H9 (cell line): ENCODE results near the gene FAM24B. TPM values are rescaled to one million over a fixed set of nuclear protein-coding genes. Genes with fewer than 3 reads are reported as not detected.

Experiments used
- DNase-seq: peaks from one replicate; pipeline ENCODE4 v3.0.0-alpha.2; 2017
- H2AFZ ChIP-seq: one replicate; pipeline ENCODE4 v1.6.1; 2013; ENCODE audit warnings: mild to moderate bottlenecking, low read length, control low read depth, moderate library complexity
- H2AK5ac ChIP-seq: 2 replicates; pipeline ENCODE4 v1.6.1; 2013; ENCODE audit warnings: low read length, control low read depth, mixed read lengths; ENCODE audit not compliant: insufficient read length
- H2BK120ac ChIP-seq: one replicate; pipeline ENCODE4 v1.6.1; 2013; ENCODE audit warnings: low read depth, mild to moderate bottlenecking, low read length, control low read depth, inconsistent platforms; ENCODE audit not compliant: poor library complexity, severe bottlenecking
- H2BK12ac ChIP-seq: 2 replicates; pipeline ENCODE4 v1.6.1; 2013; ENCODE audit warnings: low read length, control low read depth, mixed read lengths, low read depth; ENCODE audit not compliant: insufficient read length
- H2BK15ac ChIP-seq: 2 replicates; pipeline ENCODE4 v1.6.1; 2013; ENCODE audit warnings: low read depth, low read length, control low read depth
- H2BK20ac ChIP-seq: one replicate; pipeline ENCODE4 v1.6.1; 2013; ENCODE audit warnings: low read depth, mild to moderate bottlenecking, low read length, control low read depth, inconsistent platforms; ENCODE audit not compliant: poor library complexity, severe bottlenecking
- H2BK5ac ChIP-seq: 2 replicates; pipeline ENCODE4 v1.6.1; 2013; ENCODE audit warnings: low read length, control low read depth, mixed read lengths; ENCODE audit not compliant: insufficient read length
- H3K14ac ChIP-seq: 2 replicates; pipeline ENCODE4 v1.6.1; 2013; ENCODE audit warnings: low read length, control low read depth; ENCODE audit not compliant: insufficient read depth
- H3K18ac ChIP-seq: 2 replicates; pipeline ENCODE4 v1.6.1; 2013; ENCODE audit warnings: low read depth, mild to moderate bottlenecking, mixed read lengths, low read length, control low read depth; ENCODE audit not compliant: insufficient read length
- H3K23ac ChIP-seq: 2 replicates; pipeline ENCODE4 v1.6.1; 2013; ENCODE audit warnings: low read length, control low read depth, mixed read lengths, low read depth; ENCODE audit not compliant: insufficient read length
- H3K23me2 ChIP-seq: 2 replicates; pipeline ENCODE4 v1.6.1; 2013; ENCODE audit warnings: low read depth, mild to moderate bottlenecking, mixed read lengths, low read length, control low read depth; ENCODE audit not compliant: insufficient read length, poor library complexity, severe bottlenecking
- H3K27ac ChIP-seq: 2 replicates; pipeline ENCODE4 v1.5.1; 2013; ENCODE audit warnings: low read length, control low read depth, mixed read lengths, low read depth; ENCODE audit not compliant: insufficient read length
- H3K27me3 ChIP-seq: 2 replicates; pipeline ENCODE4 v1.6.1; 2013; ENCODE audit warnings: low read length, control low read depth, inconsistent platforms; ENCODE audit not compliant: insufficient read depth
- H3K4ac ChIP-seq: 2 replicates; pipeline ENCODE4 v1.6.1; 2013; ENCODE audit warnings: low read depth, mild to moderate bottlenecking, control low read depth, inconsistent platforms, low read length, moderate library complexity
- H3K4me1 ChIP-seq: 2 replicates; pipeline ENCODE4 v1.6.1; 2013; ENCODE audit warnings: low read length, control low read depth, inconsistent platforms; ENCODE audit not compliant: insufficient read depth
- H3K4me2 ChIP-seq: 2 replicates; pipeline ENCODE4 v1.6.1; 2013; ENCODE audit warnings: low read length, control low read depth, mixed read lengths; ENCODE audit not compliant: insufficient read length, insufficient read depth
- H3K56ac ChIP-seq: 2 replicates; pipeline ENCODE4 v1.6.1; 2013; ENCODE audit warnings: low read depth, mild to moderate bottlenecking, mixed read lengths, low read length, control low read depth; ENCODE audit not compliant: insufficient read length
- H3K79me1 ChIP-seq: 2 replicates; pipeline ENCODE4 v1.6.1; 2013; ENCODE audit warnings: low read depth, mild to moderate bottlenecking, moderate library complexity, low read length, control low read depth, inconsistent platforms; ENCODE audit not compliant: insufficient read depth, poor library complexity, severe bottlenecking
- H3K79me2 ChIP-seq: 2 replicates; pipeline ENCODE4 v1.6.1; 2013; ENCODE audit warnings: low read length, control low read depth, inconsistent platforms; ENCODE audit not compliant: insufficient read depth
- H3K9ac ChIP-seq: 2 replicates; pipeline ENCODE4 v1.6.1; 2013; ENCODE audit warnings: low read length, control low read depth, mixed read lengths; ENCODE audit not compliant: insufficient read length; ENCODE audit errors: extremely low read depth
- H3K9me3 ChIP-seq: one replicate; pipeline ENCODE4 v1.6.1; 2013; ENCODE audit warnings: low read depth, low read length, inconsistent platforms; ENCODE audit not compliant: control insufficient read depth
- H3T11ph ChIP-seq: one replicate; pipeline ENCODE4 v1.6.1; 2013; ENCODE audit warnings: mild to moderate bottlenecking, low read length, control low read depth, inconsistent platforms
- H4K20me1 ChIP-seq: one replicate; pipeline ENCODE4 v1.6.1; 2013; ENCODE audit not compliant: control insufficient read depth, insufficient read length, insufficient read depth
- H4K5ac ChIP-seq: 2 replicates; pipeline ENCODE4 v1.6.1; 2013; ENCODE audit warnings: low read depth, mild to moderate bottlenecking, mixed read lengths, low read length, control low read depth; ENCODE audit not compliant: insufficient read length
- H4K8ac ChIP-seq: replicated peaks from 2 replicates; pipeline ENCODE4 v1.6.1; 2013; ENCODE audit warnings: low read length, control low read depth, mixed read lengths, low read depth; ENCODE audit not compliant: insufficient read length
- H4K91ac ChIP-seq: 2 replicates; pipeline ENCODE4 v1.6.1; 2013; ENCODE audit warnings: low read depth, mild to moderate bottlenecking, moderate library complexity, mixed read lengths, low read length, control low read depth; ENCODE audit not compliant: insufficient read length
- H3K27ac Mint-ChIP-seq, 3 experiments: 2 replicates in 2 of 3; 3 replicates in 1 of 3; pipeline ENCODE4 v1.8.0; 2020 to 2021; ENCODE audit warnings: mixed read lengths in 3 of 3, mild to moderate bottlenecking in 1 of 3, moderate library complexity in 1 of 3
- H3K27me3 Mint-ChIP-seq: 2 replicates; pipeline ENCODE4 v1.8.0; 2021; ENCODE audit warnings: low read depth, mild to moderate bottlenecking, moderate library complexity, mixed read lengths
- H3K36me3 Mint-ChIP-seq, 3 experiments: 2 replicates in 2 of 3; 3 replicates in 1 of 3; pipeline ENCODE4 v1.8.0; 2020 to 2021; ENCODE audit warnings: low read depth in 3 of 3, mixed read lengths in 3 of 3; ENCODE audit not compliant: insufficient read depth in 1 of 3
- H3K4me1 Mint-ChIP-seq, 2 experiments: 2 replicates each; pipeline ENCODE4 v1.8.0; 2020; ENCODE audit warnings: mixed read lengths in 2 of 2
- H3K4me3 Mint-ChIP-seq, 2 experiments: 2 replicates in 1 of 2; 3 replicates in 1 of 2; pipeline ENCODE4 v1.8.0; 2020 to 2021; ENCODE audit warnings: mild to moderate bottlenecking in 2 of 2, mixed read lengths in 2 of 2, moderate library complexity in 1 of 2
- H3K9me3 Mint-ChIP-seq, 2 experiments: 2 replicates in 1 of 2; 3 replicates in 1 of 2; pipeline ENCODE4 v1.8.0; 2020; ENCODE audit warnings: mild to moderate bottlenecking in 2 of 2, mixed read lengths in 2 of 2, moderate library complexity in 1 of 2
- CTCF ChIP-seq: fragments of 200-600 bp; sonication (generic); conservative IDR thresholded peaks from 3 replicates; pipeline ENCODE4 v1.8.0; 2021; ENCODE audit warnings: antibody characterized with exemption, mild to moderate bottlenecking
- WGBS: extraction: QIAGEN DNeasy Blood & Tissue Kit; methylation state at CpG from one replicate; pipeline ENCODE4 v1.1.7; 2013; ENCODE audit warnings: missing lambda C conversion rate, low lambda C conversion rate, mixed read lengths; ENCODE audit not compliant: insufficient read length; ENCODE audit errors: extremely low coverage; 5-methylcytosine and 5-hydroxymethylcytosine counted together
- total RNA-seq: library from RNA; stranded (reverse); gene quantifications from 2 replicates; pipeline ENCODE4 v1.2.1, GENCODE V29; 2021

The FAM24B gene
- total RNA-seq, 1 experiment from 2014 or later, result not detected

- no peak overlapping the region for H3K56ac ChIP-seq
- H3K36me3 Mint-ChIP-seq, result no peaks in the 10 kb centered on the region
- H3K4me2 ChIP-seq, result no peak overlapping the region
- H2AFZ ChIP-seq, result no peak overlapping the region
- H2BK20ac ChIP-seq, result no peak overlapping the region
- no peak for DNase-seq
- no peak overlapping the region for H3K9ac ChIP-seq
- H2BK5ac ChIP-seq, result no peak overlapping the region
- no peaks in the 10 kb centered on the region; the same call in 1 of the 2 replicates for H3K27me3 Mint-ChIP-seq
- H3K79me2 ChIP-seq, result no peaks in the 10 kb centered on the region
- H4K5ac ChIP-seq, result no peak overlapping the region
- H2BK120ac ChIP-seq, result no peak overlapping the region
- no peaks in the 10 kb centered on the region for H4K20me1 ChIP-seq
- no peak overlapping the region for H3K27ac ChIP-seq
- no peak overlapping the region for H3K4me3 Mint-ChIP-seq
- no peak overlapping the region for H3K27ac Mint-ChIP-seq
- no CpG with 5 or more reads among the region's 1 CpG for WGBS
- no peaks in the 10 kb centered on the region for H3K9me3 ChIP-seq
- no peak overlapping the region for H3K14ac ChIP-seq
- no peak overlapping the region for H4K91ac ChIP-seq
- H3T11ph ChIP-seq, result no peak overlapping the region
- H2BK12ac ChIP-seq, result no peak overlapping the region
- no peak overlapping the region for H4K8ac ChIP-seq
- H3K4me1 Mint-ChIP-seq, result peaks cover 0 to 4% of the 10 kb centered on the region in 2 experiments; a peak in 2 of 4 replicates
- no peak overlapping the region for H3K23ac ChIP-seq
- no peaks in the 10 kb centered on the region for H3K9me3 Mint-ChIP-seq
- H3K27me3 ChIP-seq, result no peaks in the 10 kb centered on the region
- H3K23me2 ChIP-seq, result no peaks in the 10 kb centered on the region
- no peak overlapping the region for H3K18ac ChIP-seq
- no peak for TF ChIP-seq CTCF
- no peaks in the 10 kb centered on the region for H3K79me1 ChIP-seq
- H2AK5ac ChIP-seq, result no peak overlapping the region
- H3K4ac ChIP-seq, result no peak overlapping the region
- H2BK15ac ChIP-seq, result no peak overlapping the region
- H3K4me1 ChIP-seq, result no peaks in the 10 kb centered on the region
Measured at GRCh38 chr10:122884166-122884565, 4.8 kb upstream of the FAM24B start.
